Activated gamma-delta T cell treated with Interleukin-2 at 50 U/mL for 16 hours (primary cell): ENCODE results near the gene OSTF1.
A peak's percentile ranks its signal among the peaks of the same experiment; 100 is the strongest.

Experiments
- DNase-seq: peaks from one replicate; pipeline ENCODE4 v3.0.0-alpha.2; 2020

Gene OSTF1

DNA sequence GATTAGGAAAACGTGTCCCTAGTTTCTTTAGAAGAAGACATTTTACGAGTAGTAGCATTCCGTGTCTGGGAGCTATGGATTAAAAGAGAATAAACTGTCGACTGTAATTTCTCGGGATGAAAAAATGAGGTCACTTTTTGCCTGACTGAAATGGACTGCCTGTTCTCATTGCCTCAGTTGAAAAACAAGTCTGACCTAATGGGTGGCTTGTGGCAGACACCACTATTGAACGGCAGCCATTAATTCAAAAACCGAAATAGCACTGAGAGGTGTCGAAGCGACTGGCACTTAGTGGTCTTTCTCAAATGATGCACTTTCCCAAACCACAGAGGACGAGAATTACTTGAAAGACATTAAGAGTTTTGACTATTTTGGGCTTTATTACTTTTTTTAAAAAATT, 35.4 kb downstream of the OSTF1 start:
- no peak for DNase-seq

DNA sequence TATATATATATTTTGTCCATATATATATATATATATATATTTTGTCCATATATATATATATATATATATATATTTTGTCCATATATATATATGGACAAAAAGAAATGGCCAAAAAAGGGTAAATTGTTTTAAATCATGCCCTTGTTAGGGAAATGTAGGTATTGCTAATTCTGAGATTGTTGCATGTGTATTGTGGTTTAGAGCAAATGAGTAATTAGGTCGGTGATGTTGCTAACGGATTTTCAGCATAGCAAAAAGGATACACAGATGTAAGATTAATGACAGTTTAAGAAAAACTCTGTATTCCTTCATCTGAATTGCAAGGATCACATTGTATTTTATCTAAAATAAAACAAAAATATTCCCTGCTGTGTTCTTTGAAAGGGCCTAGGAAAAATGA, 40.2 kb downstream of the OSTF1 start:
- no peak for DNase-seq

DNA sequence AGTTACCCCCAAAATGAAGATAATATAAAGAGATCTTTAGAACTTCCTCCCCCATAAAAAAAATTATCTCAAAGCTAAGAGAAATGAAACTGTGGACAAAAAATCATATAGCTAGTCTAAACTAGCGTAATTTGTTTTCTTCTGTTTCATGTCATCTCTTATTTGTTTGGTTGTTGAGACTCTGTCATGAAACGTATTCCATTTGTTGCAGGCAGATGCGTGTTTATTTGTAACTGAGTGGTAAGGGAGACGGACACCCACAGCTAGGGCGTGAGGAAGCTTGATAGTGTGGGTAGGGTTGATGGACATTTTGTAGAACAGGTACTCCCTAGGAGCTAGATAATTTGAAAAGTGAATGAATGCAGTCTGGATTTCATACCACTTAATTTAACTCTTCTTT, 41.9 kb downstream of the OSTF1 start:
- DNase-seq, result no peak

DNA sequence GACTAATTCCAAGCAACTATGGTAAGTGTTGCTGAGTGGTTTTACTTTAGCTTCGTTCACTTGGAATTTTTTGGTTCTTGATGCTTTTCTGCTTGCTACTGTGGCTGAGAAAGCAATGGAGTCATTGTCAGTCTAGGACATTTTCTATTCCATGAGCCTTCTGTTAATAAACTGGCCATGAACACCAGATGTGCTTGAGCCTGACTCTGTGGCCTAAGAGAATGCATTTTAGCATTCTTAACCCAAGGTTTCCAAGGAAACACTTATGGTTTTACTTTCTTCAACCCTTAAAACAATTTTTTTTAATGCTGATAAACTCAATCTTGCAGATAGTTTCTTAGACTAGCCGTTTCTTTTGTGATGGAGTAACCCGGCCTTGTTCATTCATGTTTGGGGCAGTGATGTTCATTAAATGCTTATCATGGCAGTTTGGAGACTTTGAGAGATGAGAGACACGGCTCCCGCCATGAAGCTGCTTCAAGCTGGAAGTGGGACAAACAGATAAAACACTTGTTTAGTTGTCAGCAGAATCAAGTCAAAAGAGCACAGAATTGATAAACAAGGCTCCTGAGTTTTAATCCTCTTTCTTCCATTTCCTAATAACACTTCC, 42.4 kb downstream of the OSTF1 start:
- DNase-seq, result no peak

DNA sequence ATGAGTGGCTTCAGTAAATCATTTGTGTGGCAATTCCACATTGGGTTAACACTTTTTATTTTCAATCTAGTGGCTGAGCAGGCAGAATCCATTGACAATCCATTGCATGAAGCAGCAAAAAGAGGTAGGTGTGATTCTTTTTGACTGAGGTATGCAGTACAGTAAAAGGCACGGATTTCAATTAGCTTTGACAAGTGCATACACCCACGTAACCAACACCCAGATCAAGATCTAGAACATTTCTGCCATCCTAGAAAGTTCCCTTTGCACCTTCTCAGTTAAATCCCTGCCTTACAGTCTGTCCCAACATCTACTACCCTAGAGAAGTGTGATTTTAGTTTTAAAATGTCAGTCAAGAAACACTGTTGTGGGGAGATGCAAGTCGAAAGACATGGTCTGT, 43.4 kb downstream of the OSTF1 start:
- no peak for DNase-seq

DNA sequence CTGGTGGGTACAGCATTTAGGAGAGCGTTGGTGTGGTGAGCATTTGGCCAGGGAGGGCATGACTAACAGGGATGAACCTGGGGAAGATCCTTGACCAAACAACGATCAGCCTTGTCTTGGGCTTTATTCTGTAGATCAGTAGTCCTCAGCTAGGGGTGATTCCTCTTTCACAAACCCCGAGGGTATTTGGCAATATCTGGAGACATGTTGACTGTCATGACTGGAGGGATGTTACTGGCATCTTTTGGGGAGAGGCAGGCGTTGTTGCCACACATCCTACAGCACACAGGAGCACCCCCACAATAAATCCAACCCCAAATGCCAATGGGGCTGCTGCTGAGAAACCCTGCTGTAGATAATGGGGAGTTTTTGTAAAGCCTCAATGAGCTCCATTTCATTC, 43.9 kb downstream of the OSTF1 start:
- DNase-seq, result no peak

DNA sequence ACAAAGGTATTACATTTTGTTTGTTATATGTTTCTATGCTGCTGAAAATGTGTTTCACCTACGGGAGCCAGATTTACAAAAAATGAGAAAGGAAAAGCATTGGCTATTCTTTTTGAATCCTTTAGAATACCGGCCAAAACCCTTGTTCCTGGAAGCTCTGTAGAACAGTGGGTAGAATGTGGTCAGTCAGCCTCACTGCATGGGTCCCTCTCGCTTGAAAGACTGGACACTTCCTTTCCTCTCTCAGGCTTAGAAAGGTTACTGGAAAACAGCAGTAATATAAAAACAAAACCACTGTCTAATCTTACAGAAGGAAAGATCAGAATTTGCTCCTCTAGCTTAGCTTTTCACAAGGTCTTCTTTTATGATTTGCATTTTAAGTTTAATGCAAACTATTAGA, 45.1 kb downstream of the OSTF1 start:
- no peak for DNase-seq

DNA sequence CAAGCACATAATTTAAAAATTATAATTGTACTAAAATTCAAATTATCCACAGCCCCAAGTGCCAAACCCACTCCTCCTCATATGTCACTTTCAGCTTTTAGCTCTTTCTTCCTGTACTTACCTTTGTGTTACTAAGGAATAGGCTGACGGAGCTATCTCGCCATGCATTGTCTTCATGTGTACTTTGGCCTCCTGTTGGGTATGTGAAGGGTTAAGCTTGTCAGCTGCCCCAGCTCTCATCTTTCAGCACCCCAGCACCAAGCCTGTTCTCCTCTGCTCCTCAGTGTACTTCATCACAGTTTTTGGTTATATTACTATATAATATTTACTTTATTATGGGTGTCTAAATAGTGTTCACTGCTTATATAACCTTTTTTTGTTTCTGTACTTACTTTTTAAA, 46.2 kb downstream of the OSTF1 start:
- DNase-seq, result no peak

DNA sequence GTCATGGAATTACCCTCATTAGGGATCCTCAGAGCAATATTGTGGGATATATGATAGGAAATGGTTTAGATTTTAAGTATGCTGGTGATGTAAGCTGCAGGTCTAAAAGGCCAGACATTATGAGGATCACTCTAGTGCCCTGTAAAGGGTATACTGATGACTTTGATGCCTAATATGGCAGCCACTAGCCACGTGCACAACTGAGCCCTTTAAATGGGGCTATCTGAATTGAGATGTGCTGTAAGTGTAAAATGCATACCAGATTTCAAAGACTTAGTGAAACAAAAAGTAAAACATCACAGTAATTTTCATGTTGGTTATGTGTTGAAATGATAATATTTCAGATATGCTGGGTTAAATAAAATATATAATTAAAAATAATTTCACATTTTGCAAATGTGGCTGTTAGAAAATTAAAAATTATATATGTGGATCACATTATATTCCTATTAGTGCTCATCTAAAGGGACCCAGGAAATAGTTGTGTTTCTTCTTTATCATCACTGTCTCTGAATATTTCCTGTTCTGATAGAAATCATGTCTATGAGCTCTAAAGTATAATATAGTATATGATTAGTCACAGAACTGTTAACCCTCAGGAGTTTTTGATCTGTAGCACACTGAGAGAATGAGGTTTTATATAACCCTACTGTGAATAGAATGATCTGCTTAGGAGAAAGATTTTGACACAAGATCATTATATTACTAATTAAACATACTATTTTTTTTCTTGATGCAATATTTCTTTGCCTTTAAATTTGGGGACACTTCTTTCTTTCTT, 50.1 kb downstream of the OSTF1 start:
- no peak for DNase-seq

DNA sequence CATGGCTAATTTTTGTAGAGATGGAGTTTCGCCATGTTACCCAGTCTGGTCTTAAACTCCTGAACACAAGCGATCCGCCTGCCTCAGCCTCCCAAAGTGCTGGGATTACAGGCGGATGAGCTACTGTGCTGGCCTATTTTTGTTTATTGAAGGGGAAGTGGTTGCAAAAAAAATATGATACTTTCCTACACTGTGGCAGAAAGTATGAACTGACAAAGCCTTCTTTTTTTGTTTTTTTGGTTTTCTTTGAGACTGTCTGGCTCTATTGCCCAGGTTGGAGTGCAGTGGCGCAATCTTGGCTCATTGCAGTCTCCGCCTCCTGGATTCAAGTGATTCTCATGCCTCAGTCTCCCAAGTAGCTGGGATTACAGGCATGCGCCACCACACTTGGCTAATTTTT, 50.9 kb downstream of the OSTF1 start:
- no peak for DNase-seq

DNA sequence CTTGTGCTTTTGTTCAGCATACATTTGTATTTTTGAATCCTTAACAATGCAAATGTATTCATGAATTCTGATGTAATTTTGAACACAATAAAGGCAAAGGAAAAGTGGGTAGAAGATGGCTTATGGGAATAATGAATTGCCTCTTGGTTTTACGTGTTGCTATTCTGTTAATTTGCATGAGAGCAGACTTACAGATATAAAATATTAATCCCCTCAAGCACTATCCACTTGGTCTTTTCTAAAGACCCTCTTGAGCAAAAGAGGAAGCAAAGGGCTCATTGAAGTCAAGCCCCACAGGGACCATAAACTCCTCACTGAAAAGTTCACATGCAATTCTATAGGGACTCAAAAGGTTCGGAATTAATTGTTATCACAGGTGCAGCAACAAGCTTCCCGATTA, 51.9 kb downstream of the OSTF1 start:
- DNase-seq, result no peak

DNA sequence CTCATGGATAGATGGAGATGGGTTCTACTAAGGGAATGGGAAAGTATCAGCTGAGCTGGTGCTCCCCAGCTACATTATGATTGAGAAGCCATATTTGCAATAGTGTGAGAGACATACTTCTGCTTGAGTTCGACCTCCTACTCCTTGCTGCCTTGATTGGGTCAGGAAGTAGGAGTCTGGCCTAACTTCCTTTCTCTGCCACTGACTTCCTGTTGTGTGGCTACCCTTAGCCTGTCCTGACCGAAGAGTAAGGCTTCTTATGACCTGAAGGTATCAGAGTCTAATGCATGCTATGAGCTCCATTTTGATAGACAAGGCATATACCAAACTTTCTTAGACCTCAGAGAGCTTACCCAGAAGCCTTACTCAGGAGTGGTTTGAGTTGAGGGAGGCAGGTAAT, 53.9 kb downstream of the OSTF1 start:
- DNase-seq, result no peak

DNA sequence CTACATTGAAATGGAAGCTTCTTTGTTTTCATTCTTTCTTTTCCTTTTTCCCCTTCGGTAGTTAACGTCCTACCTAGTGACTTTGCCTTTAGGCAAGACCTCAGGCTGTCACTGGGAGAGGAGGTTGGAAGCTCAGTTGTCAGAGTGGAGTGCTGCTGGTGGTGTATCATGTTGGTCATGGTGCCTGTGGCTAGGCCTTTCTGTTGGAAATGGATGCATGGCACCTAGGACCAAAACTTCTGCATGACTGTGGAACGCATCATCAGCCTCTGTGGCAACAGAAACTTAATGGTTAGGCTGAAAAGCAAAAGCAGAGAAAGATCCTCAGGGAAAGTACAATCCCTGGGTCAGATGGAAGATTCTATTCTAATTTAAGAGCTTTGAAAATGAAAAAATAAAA, 57.9 kb downstream of the OSTF1 start:
- no peak for DNase-seq

DNA sequence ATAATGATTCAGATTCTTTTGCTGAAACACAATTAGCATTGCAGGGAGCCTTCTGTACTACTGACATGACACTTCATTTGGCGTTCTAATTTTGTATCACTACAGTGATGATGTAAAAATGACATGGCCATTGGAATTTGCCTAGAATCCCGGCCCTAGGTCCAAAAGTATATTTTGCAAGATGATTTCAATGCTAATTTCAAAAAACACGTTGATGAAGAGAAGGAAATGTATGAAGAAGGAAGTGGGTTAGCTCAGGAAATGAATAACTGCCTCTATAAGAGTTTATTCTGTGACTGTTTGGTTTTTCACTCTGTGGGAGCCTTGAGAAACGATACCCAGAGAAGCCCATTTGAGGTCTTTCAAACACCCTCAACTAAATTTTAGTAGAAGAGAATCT, 59.3 kb downstream of the OSTF1 start:
- no peak for DNase-seq

DNA sequence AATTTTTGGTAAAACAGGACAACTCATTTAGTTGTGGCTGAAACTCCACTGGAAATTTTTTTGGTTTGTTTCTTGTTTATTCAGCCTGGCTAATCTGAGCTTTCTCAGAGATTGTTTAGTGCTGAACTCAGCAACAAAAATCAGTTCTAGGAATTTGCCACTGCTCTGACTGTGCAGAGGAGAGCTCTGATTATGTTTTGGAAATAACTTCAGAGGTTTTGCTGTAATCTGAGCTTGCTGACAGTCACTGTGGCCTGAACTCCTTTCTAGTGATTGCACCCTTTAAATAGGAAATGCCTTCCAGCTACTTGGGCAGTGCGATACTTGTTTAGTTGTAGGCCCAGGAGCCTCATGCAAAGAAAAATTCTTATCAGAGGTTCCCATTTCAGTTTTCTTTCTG, 60.2 kb downstream of the OSTF1 start:
- DNase-seq, result no peak

DNA sequence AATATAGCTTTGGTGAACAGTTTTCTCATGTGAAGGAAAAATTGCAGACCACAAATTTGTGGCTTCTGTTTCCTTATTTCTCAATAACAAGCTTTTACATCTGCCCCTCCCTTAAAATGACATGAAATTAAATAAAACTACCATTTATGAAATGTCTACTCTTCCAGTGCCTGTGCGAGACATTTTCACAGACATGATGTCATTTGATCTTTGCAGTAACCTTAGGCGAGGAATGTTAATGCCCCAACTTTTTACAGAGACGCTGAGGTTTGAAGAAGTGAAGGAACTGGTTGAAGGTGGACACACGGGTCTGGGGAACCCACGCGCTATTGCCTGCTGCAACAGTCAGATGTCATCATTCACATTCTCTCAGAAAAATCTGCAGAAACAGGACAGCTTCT, 61.5 kb downstream of the OSTF1 start:
- no peak for DNase-seq

DNA sequence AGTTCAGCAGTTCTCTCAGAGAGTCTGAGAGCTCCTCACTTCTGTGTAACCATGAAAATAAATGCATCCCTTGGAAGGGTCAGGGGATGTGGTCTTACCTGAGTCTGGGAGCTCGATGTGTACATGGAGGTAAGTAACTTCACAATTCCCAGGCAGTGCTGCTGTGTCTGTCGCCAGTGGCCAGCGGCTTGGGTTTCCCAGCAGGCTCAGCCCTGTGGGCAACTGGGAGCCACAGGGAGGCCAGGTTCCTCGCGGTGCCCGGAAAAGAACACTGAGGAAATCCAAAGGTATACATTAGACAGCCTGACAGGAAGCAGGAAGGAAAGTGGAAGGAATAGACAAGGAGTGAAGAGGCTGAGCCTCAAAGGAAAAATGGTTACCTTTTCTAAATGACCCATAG, 62.2 kb downstream of the OSTF1 start:
- DNase-seq, result no peak

DNA sequence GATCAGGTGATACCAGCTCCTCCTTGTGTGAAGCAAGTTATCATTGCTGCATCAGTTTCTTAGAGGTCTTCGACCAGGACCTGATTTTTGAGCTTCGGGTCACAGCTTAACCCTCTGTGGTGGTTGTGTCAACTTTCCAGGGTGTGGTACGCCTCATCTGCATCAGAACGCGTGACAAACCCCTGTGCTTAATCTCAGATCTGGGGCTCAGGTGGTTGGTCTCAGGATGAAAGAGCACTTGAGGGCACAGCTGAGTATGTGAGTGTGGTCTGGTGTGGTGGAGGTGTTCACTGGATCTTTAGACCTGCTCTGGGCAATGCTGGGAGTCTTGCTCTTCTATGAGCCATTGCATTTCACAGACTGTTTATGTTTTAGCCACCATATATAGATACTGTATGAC, 64.1 kb downstream of the OSTF1 start:
- peak; percentile 48 for DNase-seq

DNA sequence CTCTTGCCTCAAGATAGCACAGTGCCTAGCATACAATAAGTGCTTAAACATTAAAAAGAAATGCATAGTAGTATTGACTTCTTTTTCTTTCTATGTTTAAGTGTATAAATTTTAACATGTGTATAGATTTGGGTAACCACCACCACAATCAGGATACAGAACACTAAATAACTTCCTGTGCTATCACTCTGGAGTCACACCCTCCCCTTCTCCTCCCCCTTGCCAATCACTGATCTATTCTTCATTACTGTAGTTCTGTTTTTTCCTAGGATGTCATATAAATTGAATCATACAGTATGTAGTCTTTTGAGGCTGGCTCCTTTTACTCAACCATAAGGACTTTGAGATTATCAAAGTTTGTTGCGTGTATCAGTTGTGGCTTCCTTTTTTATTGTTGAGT, 68.5 kb downstream of the OSTF1 start:
- no peak for DNase-seq

DNA sequence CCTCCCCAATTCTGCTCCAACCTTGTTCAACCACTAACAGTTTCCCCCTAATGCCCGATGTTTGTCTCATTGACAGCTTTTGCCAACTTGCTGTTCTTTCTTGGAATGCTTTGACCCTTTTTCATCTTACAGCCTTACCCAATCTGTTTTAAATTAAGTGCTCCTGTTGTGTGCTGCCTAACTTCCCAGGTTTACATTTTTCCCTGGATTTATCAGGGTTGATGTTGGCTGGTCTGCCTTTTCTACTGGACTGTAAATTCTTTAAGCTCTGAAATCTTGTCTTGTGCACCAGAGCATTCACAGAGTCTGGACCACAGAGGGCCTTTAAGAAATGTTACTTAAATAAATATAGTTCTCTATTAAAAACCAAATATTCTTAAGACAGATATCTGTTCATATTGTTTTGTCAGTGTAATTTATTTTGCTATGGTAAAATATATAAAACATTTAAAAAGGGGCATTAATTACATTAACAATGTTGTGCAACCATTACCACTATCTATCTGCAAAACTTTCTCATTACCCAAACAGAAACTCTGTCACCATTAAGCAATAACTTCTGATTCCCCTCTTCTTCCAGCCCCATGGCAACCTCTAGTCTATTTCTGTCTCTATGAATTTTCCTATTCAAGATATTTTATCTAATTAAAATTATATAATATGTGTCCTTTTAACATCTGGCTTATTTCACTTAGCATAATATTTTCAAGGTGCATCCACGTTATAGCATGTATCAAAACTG, 73.0 kb downstream of the OSTF1 start:
- no peak for DNase-seq

DNA sequence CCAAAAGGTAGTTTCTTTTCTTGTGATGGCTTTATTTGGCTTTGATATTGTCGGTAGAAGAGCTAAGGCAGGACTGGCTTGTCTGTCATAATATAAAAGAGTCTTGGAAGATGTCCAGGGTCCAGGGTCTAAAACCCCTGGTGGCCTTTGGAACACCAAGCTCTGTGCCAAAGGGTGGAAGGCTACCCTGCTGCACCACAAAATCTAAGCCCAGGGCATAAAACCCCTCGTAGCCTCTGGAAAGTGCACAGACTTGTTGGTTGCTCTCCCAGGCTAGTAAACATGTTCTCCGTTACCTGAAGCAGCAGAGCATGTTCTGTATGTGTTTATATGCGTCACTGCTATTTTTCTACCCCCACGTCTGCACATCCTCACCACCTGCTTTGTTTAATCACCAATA, 75.5 kb downstream of the OSTF1 start:
- DNase-seq, result no peak

DNA sequence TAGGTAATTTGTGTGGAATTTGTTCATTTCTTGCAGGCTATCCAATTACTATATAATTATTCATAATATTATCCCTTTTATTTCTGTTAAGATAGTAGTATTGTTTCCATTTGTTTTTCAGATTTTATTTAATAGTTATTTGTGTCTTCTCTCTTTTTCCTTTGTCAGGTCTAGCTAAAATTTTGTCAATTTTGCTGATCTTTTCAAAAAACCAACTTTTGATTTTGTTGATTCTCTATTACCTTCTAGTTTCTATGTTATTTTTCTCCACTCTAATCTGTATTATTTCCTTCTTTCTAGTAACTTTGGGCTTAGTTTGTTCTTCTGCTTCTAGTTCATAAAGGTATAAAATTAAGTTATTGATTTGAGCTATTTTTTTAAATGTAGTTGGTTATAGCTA, 76.3 kb downstream of the OSTF1 start:
- no peak for DNase-seq

DNA sequence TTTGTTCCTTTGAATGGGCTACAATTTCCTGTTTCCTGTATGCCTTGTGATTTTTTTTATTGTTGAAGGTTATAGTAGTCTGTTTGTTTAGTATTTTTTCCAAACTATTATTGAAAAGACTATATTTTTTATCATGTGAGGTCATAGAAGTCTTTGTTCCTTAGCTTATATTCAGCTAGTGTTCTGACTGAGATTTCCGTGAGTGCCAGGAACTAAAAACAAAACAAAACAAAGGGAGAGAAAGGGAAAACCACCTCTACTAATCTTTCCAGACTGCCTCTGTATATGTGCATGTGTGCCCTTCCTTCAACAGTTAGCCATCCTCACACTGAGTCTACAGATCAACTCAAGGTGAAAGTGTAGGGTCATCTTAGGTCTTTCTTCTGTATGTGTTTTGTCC, 79.0 kb downstream of the OSTF1 start:
- DNase-seq, result no peak
